Endothelial cell (in vitro differentiated cells): ENCODE results near the gene LRRC37A2. TPM values are rescaled to one million over a fixed set of nuclear protein-coding genes. Genes with fewer than 3 reads are reported as not detected.
"Not testable (repeated sequence)": the region's sequence is repeated elsewhere in the genome, so short reads cannot be mapped to it uniquely, and the experiment has no call there.

ENCODE experiments used
- DNase-seq: peaks from one replicate; pipeline ENCODE4 v3.0.0; 2021; ENCODE audit warnings: low spot score
- H3K27ac Mint-ChIP-seq: one replicate; pipeline ENCODE4 v1.8.0; 2021; ENCODE audit warnings: mixed read lengths, inconsistent platforms; ENCODE audit not compliant: unreplicated experiment
- H3K27me3 Mint-ChIP-seq: one replicate; pipeline ENCODE4 v1.8.0; 2021; ENCODE audit warnings: mild to moderate bottlenecking, moderate library complexity, mixed read lengths, inconsistent platforms; ENCODE audit not compliant: unreplicated experiment
- H3K36me3 Mint-ChIP-seq: one replicate; pipeline ENCODE4 v1.8.0; 2021; ENCODE audit warnings: mild to moderate bottlenecking, low read depth, mixed read lengths, inconsistent platforms; ENCODE audit not compliant: unreplicated experiment
- H3K4me1 Mint-ChIP-seq: one replicate; pipeline ENCODE4 v1.8.0; 2021; ENCODE audit warnings: mild to moderate bottlenecking, mixed read lengths, inconsistent platforms; ENCODE audit not compliant: unreplicated experiment
- H3K4me3 Mint-ChIP-seq: one replicate; pipeline ENCODE4 v1.8.0; 2021; ENCODE audit warnings: mild to moderate bottlenecking, mixed read lengths, inconsistent platforms; ENCODE audit not compliant: unreplicated experiment
- H3K9me3 Mint-ChIP-seq: one replicate; pipeline ENCODE4 v1.8.0; 2021; ENCODE audit warnings: mixed read lengths, inconsistent platforms; ENCODE audit not compliant: unreplicated experiment
- long read RNA-seq: library from polyadenylated mRNA; unstranded; transcript quantifications from one replicate; pipeline ENCODE4 v2.0.0, GENCODE V29; 2020; ENCODE audit not compliant: unreplicated experiment
- total RNA-seq: library from RNA; stranded (reverse); fragmentation: NEBNext Ultra II Directional; extraction: Animal tissue kit (Norgen Biotek cat#: 25700); gene quantifications from one replicate; pipeline ENCODE4 v1.2.1, GENCODE V29; 2021; ENCODE audit not compliant: unreplicated experiment

LRRC37A2 gene
- total RNA-seq = 22.2 TPM
- long read RNA-seq, partial matches to known transcripts = 0 of 1 reads
- long read RNA-seq, other reads (novel, unspliced or antisense) = 1 of 1 reads

- not testable (repeated sequence) for H3K36me3 Mint-ChIP-seq, DNase-seq, H3K27ac Mint-ChIP-seq, H3K4me1 Mint-ChIP-seq, H3K9me3 Mint-ChIP-seq, H3K27me3 Mint-ChIP-seq, H3K4me3 Mint-ChIP-seq
Measured at GRCh38 chr17:46512168-46512567, at the start of gene LRRC37A2. Gene LRRC37A2 (plus strand): TSS chr17:46512468. CDS start chr17:46512713, 245 bp downstream.

GRCh38 chr17:46467618-46468017 lies 44.6 kb upstream of the LRRC37A2 start:
- not testable (repeated sequence) for H3K27ac Mint-ChIP-seq, H3K27me3 Mint-ChIP-seq, H3K4me3 Mint-ChIP-seq, DNase-seq, H3K36me3 Mint-ChIP-seq, H3K4me1 Mint-ChIP-seq, H3K9me3 Mint-ChIP-seq

- not testable (repeated sequence) for H3K4me3 Mint-ChIP-seq, H3K27me3 Mint-ChIP-seq, H3K27ac Mint-ChIP-seq, H3K4me1 Mint-ChIP-seq, DNase-seq, H3K9me3 Mint-ChIP-seq, H3K36me3 Mint-ChIP-seq
Measured at GRCh38 chr17:46474489-46474888, 37.8 kb upstream of the LRRC37A2 start.

- not testable (repeated sequence) for DNase-seq, H3K27ac Mint-ChIP-seq, H3K36me3 Mint-ChIP-seq, H3K27me3 Mint-ChIP-seq, H3K4me1 Mint-ChIP-seq, H3K4me3 Mint-ChIP-seq, H3K9me3 Mint-ChIP-seq
Measured at GRCh38 chr17:46475583-46475982, 36.7 kb upstream of the LRRC37A2 start.

GRCh38 chr17:46478823-46479222 lies 33.4 kb upstream of the LRRC37A2 start:
- not testable (repeated sequence) for H3K9me3 Mint-ChIP-seq, H3K27me3 Mint-ChIP-seq, DNase-seq, H3K27ac Mint-ChIP-seq, H3K4me1 Mint-ChIP-seq, H3K4me3 Mint-ChIP-seq, H3K36me3 Mint-ChIP-seq

GRCh38 chr17:46481310-46481709 lies 31.0 kb upstream of the LRRC37A2 start:
- DNase-seq, H3K27ac Mint-ChIP-seq, H3K4me3 Mint-ChIP-seq, H3K36me3 Mint-ChIP-seq, H3K27me3 Mint-ChIP-seq, H3K9me3 Mint-ChIP-seq, H3K4me1 Mint-ChIP-seq: not testable (repeated sequence)

- H3K27me3 Mint-ChIP-seq, H3K4me3 Mint-ChIP-seq, H3K36me3 Mint-ChIP-seq, H3K4me1 Mint-ChIP-seq, H3K9me3 Mint-ChIP-seq, H3K27ac Mint-ChIP-seq, DNase-seq: not testable (repeated sequence)
Measured at GRCh38 chr17:46492021-46492420, 20.2 kb upstream of the LRRC37A2 start.

- not testable (repeated sequence) for H3K9me3 Mint-ChIP-seq, H3K36me3 Mint-ChIP-seq, H3K27me3 Mint-ChIP-seq, H3K4me1 Mint-ChIP-seq, H3K4me3 Mint-ChIP-seq, DNase-seq, H3K27ac Mint-ChIP-seq
Measured at GRCh38 chr17:46499437-46500139, 12.7 kb upstream of the LRRC37A2 start.

GRCh38 chr17:46505896-46506295 lies 6.4 kb upstream of the LRRC37A2 start:
- not testable (repeated sequence) for H3K36me3 Mint-ChIP-seq, H3K9me3 Mint-ChIP-seq, DNase-seq, H3K4me1 Mint-ChIP-seq, H3K4me3 Mint-ChIP-seq, H3K27ac Mint-ChIP-seq, H3K27me3 Mint-ChIP-seq

- H3K27me3 Mint-ChIP-seq, H3K27ac Mint-ChIP-seq, H3K9me3 Mint-ChIP-seq, DNase-seq, H3K36me3 Mint-ChIP-seq, H3K4me3 Mint-ChIP-seq, H3K4me1 Mint-ChIP-seq: not testable (repeated sequence)
Measured at GRCh38 chr17:46534716-46535115, 22.4 kb downstream of the LRRC37A2 start.

GRCh38 chr17:46548607-46549006 lies 36.3 kb downstream of the LRRC37A2 start:
- not testable (repeated sequence) for H3K4me1 Mint-ChIP-seq, H3K36me3 Mint-ChIP-seq, DNase-seq, H3K27ac Mint-ChIP-seq, H3K9me3 Mint-ChIP-seq, H3K27me3 Mint-ChIP-seq
- H3K4me3 Mint-ChIP-seq = peak overlapping the region; percentile 0

- H3K4me1 Mint-ChIP-seq, H3K9me3 Mint-ChIP-seq, H3K4me3 Mint-ChIP-seq, DNase-seq, H3K36me3 Mint-ChIP-seq, H3K27ac Mint-ChIP-seq, H3K27me3 Mint-ChIP-seq: not testable (repeated sequence)
Measured at GRCh38 chr17:46559155-46559554, 46.9 kb downstream of the LRRC37A2 start.
